GOT3 (cell line): Measurements from ENCODE around the gene CACNA1A.
"Not testable (repeated sequence)": the region's sequence is repeated elsewhere in the genome, so short reads cannot be mapped to it uniquely, and the experiment has no call there.

Experiments used
- DNase-seq: peaks from one replicate; lab custom pipeline; 2025; ENCODE audit warnings: mixed read lengths; lab: John Stamatoyannopoulos, UW

Gene CACNA1A

GRCh38 chr19:13198634-13199033, 307.6 kb downstream of the CACNA1A start:
- DNase-seq = no peak

- no peak for DNase-seq
These were observed 310.6 kb downstream of the CACNA1A start for GRCh38 chr19:13195678-13196077.

- no peak for DNase-seq
These were observed 315.3 kb downstream of the CACNA1A start for GRCh38 chr19:13190781-13191540.

DNA sequence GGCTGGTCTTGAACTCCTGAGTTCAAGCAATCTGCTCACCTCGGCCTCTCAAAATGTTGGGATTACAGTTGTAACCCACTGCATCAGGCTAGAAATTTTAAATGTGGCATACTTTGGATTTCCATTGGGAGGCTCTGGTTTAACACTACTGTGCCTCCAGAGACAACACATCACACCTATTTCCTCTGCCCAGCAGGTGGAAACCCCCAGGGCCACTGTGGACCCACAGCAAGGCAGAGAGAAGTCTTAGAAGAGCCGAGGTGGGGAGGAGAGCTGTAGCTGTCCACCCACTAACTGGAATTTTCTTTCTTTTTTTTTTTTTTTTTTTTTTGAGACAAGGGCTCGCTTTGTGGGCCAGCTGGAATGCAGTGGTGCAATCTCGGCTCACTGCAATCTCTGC, 316.7 kb downstream of the CACNA1A start:
- no peak for DNase-seq

- DNase-seq = no peak
These were observed 318.9 kb downstream of the CACNA1A start for GRCh38 chr19:13187419-13187818.

DNA sequence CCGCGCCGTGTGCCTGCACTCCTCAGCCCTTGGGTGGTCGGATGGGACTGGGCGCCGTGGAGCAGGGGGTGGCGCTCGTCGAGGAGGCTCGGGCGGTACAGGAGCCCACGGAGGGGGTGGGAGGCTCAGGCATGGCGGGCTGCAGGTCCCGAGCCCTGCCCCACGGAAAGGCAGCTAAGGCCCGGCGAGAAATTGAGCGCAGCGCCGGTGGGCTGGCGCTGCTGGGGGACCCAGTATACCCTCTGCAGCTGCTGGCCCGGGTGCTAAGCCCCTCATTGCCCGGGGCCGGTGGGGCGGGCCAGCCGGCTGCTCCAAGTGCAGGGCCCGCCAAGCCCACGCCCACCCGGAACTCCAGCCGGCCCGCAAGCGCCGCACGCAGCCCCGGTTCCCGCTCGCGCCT, 319.6 kb downstream of the CACNA1A start:
- not testable (repeated sequence) for DNase-seq

- not testable (repeated sequence) for DNase-seq
These were observed 320.3 kb downstream of the CACNA1A start for GRCh38 chr19:13185763-13186657.

DNA sequence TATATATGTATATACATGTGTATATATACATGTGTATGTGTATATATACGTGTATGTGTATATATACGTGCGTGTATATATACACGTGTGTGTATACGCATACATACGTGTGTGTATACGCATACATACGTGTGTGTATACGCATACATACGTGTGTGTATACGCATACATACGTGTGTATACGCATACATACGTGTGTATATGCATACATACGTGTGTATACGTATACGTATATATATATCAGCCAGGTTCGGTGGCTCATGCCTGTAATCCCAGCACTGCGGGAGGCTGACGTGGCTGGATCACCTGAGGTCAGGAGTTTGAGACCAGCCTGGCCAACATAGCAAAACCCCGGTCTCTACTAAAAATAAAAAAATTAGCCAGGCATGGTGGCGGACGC, 321.4 kb downstream of the CACNA1A start:
- not testable (repeated sequence) for DNase-seq

- DNase-seq = no peak
These were observed 324.4 kb downstream of the CACNA1A start for GRCh38 chr19:13181747-13182388.

- not testable (repeated sequence) for DNase-seq
These were observed 328.0 kb downstream of the CACNA1A start for GRCh38 chr19:13178291-13178690.

- DNase-seq = not testable (repeated sequence)
These were observed 328.7 kb downstream of the CACNA1A start for GRCh38 chr19:13177584-13177983.

DNA sequence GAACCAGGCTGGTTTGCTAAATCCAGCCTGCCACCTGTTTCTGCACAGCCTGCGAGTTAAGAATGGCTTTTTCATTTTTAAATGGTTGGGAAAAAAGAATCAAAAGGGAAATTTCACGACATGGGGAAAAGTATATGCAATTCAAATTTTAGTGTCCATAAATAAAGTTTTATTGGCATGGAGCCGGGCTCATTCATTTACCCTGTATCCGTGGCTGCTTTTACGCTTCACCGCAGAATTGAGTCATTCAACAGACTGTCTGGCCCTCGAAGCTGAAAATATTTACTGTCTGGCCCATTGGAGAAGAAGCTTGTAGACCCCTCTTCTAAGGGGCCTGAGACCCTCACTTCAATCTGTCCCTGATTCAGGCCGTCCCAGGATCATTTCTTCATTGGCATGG, 329.9 kb downstream of the CACNA1A start:
- no peak for DNase-seq

- DNase-seq = no peak
These were observed 333.0 kb downstream of the CACNA1A start for GRCh38 chr19:13173139-13173737.

GRCh38 chr19:13172346-13173138, 333.7 kb downstream of the CACNA1A start:
- peak; percentile 26 for DNase-seq

GRCh38 chr19:13171146-13171545, 335.1 kb downstream of the CACNA1A start:
- DNase-seq = no peak

- DNase-seq = no peak
These were observed 336.5 kb downstream of the CACNA1A start for GRCh38 chr19:13169769-13170168.

DNA sequence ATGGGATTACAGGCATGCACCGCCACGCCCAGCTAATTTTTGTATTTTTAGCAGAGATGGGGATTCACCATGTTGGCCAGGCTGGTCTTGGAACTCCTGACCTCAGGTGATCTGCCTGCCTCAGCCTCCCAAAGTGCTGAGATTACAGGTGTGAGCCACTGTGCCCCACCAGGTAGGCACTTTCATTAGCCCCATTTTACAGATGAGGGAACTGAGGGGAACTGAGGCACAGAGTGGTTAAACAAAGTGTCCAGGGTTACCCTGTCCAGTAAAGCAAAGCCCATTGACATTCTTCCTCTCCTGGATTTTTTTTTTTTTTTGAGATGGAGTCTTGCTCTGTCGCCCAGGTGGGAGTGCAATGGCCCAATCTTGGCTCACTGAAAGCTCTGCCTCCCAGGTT, 340.1 kb downstream of the CACNA1A start:
- not testable (repeated sequence) for DNase-seq

DNA sequence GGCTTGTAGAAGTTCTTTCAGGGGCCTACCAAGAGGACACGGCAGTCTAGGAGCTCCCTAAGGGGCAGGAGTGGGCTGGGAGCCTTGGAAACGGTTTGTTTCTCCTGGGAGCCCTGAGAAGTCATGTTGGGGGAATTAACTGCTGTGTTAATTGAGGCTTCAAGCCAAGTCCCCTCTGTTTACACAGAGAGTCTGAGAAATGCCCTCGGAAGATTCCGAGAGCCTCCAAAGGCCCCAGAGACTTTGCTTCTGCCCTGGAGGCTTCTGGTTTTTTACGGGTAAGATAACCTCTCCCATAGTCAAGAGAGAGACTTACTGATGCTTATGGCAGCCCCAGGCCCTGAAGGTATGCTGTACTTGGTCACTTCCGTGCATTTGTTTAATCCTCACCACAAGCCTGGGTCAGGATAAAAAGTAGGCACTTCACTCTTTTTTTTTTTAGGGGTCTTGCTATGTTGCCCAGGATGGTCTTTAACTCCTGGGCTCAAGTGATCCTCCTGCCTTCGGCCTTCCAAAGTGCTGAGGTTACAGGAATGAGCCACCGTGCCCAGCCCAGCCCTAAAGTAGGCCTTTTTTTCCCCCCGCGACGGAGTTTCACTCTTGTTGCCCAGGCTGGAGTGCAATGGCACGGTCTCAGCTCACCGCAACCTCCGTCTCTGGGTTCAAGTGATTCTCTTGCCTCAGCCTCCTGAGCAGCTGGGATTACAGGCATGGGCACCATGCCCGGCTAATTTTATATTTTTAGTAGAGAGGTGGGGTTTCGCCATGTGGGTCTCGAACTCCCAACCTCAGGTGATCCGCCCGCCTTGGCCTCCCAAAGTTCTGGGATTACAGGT, 340.9 kb downstream of the CACNA1A start:
- no peak for DNase-seq

- no peak for DNase-seq
These were observed 341.7 kb downstream of the CACNA1A start for GRCh38 chr19:13164343-13165161.
